ENCODE measurements around the gene NOL9. TPM values are rescaled to one million over a fixed set of nuclear protein-coding genes. Genes with fewer than 3 reads are reported as not detected.
A peak's percentile ranks its signal among the peaks of the same experiment; 100 is the strongest.

The NOL9 gene
- total and polyA plus RNA-seq, 9 of the 15 experiments (the other 6 are each of a cell fraction or from before 2014, with no cell fraction given), result 5.6 to 76.5 (median 47.3) TPM

GRCh38 chr1:6579374-6580118 lies 25.2 kb upstream of the NOL9 start, which contains the start of gene ZBTB48 (continued):
- TF ChIP-seq NR4A1 (CRISPR knock-in tag; IDR thresholded peaks at IDR 0.05) (no peak), NR4A1 (tag; IDR thresholded peaks at IDR 0.05) (no peak), HLTF (IDR thresholded peaks at IDR 0.05) (no peak), TBL1XR1 (IDR thresholded peaks at IDR 0.05; ENCODE audit: low read length in 2 of 2) (no peak; a peak in 1 of 4 replicates), SFPQ (IDR thresholded peaks at IDR 0.05; ENCODE audit: low read depth, low read length) (no peak), ESRRA (IDR thresholded peaks at IDR 0.05; ENCODE audit: borderline replicate concordance, low read depth) (no peak; the same call in 1 of the 2 replicates), HMG20B (CRISPR knock-in tag; IDR thresholded peaks at IDR 0.05) (no peak), HIVEP1 (CRISPR knock-in tag; IDR thresholded peaks at IDR 0.05) (no peak), ZNF444 (CRISPR knock-in tag; IDR thresholded peaks at IDR 0.05) (no peak), ADNP (tag; IDR thresholded peaks at IDR 0.05) (no peak), ZFP30 (CRISPR knock-in tag; IDR thresholded peaks at IDR 0.05; ENCODE audit: borderline replicate concordance) (no peak), ZBTB7A (IDR thresholded peaks at IDR 0.05; ENCODE audit: borderline replicate concordance, control insufficient read depth, low read depth, low read length) (0 out of 2 replicates have a peak, but pooled peaks have one; percentile 13), SP2 (IDR thresholded peaks at IDR 0.05; ENCODE audit: extremely low read depth, low read depth, low read length, poor library complexity, severe bottlenecking) (peak; percentile 48), RNF2 (IDR thresholded peaks at IDR 0.05) (no peak), HOXB6 (CRISPR knock-in tag; IDR thresholded peaks at IDR 0.05; ENCODE audit: borderline replicate concordance) (no peak), TAL1 (IDR thresholded peaks at IDR 0.05) (no peak), ZNF780A (CRISPR knock-in tag; IDR thresholded peaks at IDR 0.05) (no peak), HDGF (IDR thresholded peaks at IDR 0.05) (no peak; the same call in 1 of the 2 replicates), POLR2AphosphoS2 (IDR thresholded peaks at IDR 0.05; ENCODE audit: low read length) (no peak), DDX20 (tag; IDR thresholded peaks at IDR 0.05; ENCODE audit: low read depth) (no peak), KDM5B (IDR thresholded peaks at IDR 0.05; ENCODE audit: insufficient replicate concordance, low read depth, low read length) (peak; percentile 96), OTX1 (CRISPR knock-in tag; IDR thresholded peaks at IDR 0.05) (no peak), CREBBP (IDR thresholded peaks at IDR 0.05; ENCODE audit: low read depth, low read length) (no peak), BDP1 (IDR thresholded peaks at IDR 0.05; ENCODE audit: insufficient read depth, insufficient read length) (no peak), ZNF3 (CRISPR knock-in tag; IDR thresholded peaks at IDR 0.05) (no peak), MLLT1 (IDR thresholded peaks at IDR 0.05) (no peak)
- TF ChIP-seq, protein P1, sequence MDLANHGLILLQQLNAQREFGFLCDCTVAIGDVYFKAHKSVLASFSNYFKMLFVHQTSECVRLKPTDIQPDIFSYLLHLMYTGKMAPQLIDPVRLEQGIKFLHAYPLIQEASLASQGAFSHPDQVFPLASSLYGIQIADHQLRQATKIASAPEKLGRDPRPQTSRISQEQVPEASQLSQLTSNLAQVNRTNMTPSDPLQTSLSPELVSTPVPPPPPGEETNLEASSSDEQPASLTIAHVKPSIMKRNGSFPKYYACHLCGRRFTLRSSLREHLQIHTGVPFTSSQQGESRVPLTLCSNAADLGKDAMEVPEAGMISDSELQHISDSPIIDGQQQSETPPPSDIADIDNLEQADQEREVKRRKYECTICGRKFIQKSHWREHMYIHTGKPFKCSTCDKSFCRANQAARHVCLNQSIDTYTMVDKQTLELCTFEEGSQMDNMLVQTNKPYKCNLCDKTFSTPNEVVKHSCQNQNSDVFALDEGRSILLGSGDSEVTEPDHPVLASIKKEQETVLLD (IDR thresholded peaks at IDR 0.05), result no peak
